Measurements from ENCODE around the gene SLC44A4.

The SLC44A4 gene

DNA sequence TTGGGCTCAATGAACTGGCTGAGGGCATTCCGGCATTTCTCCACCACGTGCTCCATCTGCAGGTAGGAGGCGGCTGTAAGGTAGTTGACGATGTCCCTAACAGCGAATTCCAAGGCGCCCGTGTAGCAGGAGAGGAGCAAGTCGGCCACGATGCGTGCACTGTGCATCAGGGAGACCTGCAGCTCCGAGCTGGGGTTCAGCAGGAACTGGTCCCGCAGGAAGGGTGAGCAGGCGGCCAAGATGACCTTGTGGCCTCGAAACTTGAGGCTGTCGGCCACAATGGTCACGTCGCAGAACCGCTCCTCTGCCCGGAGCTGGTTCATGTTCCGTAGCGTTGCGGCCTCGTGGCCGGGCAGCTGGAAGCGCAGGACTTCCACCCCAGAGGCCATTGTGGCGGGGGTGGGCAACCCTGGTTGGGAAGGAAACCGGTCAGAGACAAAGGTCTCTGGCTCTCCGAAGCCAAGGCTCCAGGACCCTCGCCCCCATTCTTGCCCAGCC is 22.2 kb upstream of the SLC44A4 start:
- no peak for FAIRE-seq
- TF ChIP-seq CTCF (IDR thresholded peaks at IDR 0.05; ENCODE audit: insufficient read depth, missing control alignments), result no peak
- DNase-seq (ENCODE audit: insufficient read length, low spot score), result no peak

GRCh38 chr6:31899882-31900722 is 21.3 kb upstream of the SLC44A4 start:
- TF ChIP-seq CTCF (IDR thresholded peaks at IDR 0.05; ENCODE audit: insufficient read depth, missing control alignments), result no peak
- DNase-seq (ENCODE audit: insufficient read length, low spot score) (no peak), FAIRE-seq (no peak)

DNA sequence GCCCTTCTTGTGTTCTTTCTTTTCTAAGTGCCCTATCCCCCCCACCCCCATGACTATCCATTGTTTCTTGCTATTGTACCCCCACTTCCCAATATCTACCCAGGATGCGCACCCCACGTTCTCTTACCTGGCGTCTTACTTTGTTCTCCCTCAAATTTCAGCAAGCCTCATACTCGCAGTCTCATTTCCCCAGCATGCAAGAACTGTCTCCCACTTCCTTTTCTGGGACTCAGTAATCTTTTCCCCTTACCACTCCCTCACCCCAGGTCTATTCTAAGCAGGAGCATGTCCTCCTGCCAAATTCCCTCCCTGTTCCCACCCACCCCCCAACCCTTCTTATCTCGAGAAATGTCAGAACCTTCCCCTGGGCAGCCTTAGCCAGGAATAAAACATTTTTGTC is 20.4 kb upstream of the SLC44A4 start:
- no peak for DNase-seq (ENCODE audit: insufficient read length, low spot score)
- no peak for TF ChIP-seq CTCF (IDR thresholded peaks at IDR 0.05; ENCODE audit: insufficient read depth, missing control alignments)
- FAIRE-seq, result no peak

DNA sequence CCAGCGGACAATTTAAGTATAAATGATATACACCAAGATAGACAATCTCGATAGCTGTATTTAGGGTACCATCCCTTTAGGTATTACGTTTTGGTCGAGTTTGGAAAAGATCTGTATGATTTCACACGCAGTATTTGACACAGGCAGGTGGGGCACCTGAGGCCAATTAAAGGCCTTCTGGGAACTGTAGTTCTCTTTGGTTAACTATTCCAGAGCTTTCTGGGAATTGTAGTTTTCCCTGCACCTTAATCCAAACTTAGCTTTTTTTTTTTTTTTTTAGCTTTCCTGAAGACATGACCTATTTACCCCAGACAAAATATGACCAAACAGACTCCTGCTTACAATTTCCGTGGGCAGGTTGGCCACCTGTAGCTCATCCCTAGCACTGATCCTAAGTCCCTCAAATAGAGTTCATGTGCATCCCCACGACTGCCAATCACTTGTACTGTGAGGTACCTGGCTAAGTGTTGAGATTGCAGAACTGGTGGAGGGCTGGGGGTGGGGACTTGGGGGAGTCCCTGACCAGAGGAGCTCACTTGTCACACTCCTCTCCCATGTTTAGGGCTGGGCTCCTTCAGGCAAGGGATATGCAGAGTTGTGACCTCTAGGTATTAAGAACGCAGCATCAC is 19.7 kb upstream of the SLC44A4 start:
- DNase-seq (ENCODE audit: insufficient read length, low spot score) (no peak), FAIRE-seq (no peak)
- TF ChIP-seq CTCF (IDR thresholded peaks at IDR 0.05; ENCODE audit: insufficient read depth, missing control alignments), result no peak

GRCh38 chr6:31897612-31898382 is 19.0 kb upstream of the SLC44A4 start, which contains the start of gene EHMT2:
Gene EHMT2 (minus strand): TSS chr6:31897698. CDS start chr6:31897677, 21 bp downstream.
- no peak for TF ChIP-seq CTCF (IDR thresholded peaks at IDR 0.05; ENCODE audit: insufficient read depth, missing control alignments)
- FAIRE-seq (no peak), DNase-seq (ENCODE audit: insufficient read length, low spot score) (peak; percentile 54)

GRCh38 chr6:31896856-31897611 is 18.2 kb upstream of the SLC44A4 start:
- FAIRE-seq (no peak), DNase-seq (ENCODE audit: insufficient read length, low spot score) (no peak)
- no peak for TF ChIP-seq CTCF (IDR thresholded peaks at IDR 0.05; ENCODE audit: insufficient read depth, missing control alignments)
